Measurements from ENCODE around the gene TOP2A.

TOP2A gene

GRCh38 chr17:40417609-40418427 is at the start of gene TOP2A:
Gene TOP2A, minus strand, starts transcription at chr17:40417896. Its CDS starts 105 bp downstream, at chr17:40417791.
- H3K36me3 ChIP-seq (ENCODE audit: insufficient read depth, insufficient read length, low read length) = peaks cover 35% of the 10 kb centered on the region
- H3K9me3 ChIP-seq (ENCODE audit: insufficient read depth, low read length) = no peaks in the 10 kb centered on the region
- no peak for TF ChIP-seq ZNF274 (IDR thresholded peaks at IDR 0.05; ENCODE audit: low read depth, low read length)
- TF ChIP-seq YY1 (IDR thresholded peaks at IDR 0.05; ENCODE audit: insufficient read depth, insufficient read length) = no peak
- no peak for TF ChIP-seq SUZ12 (IDR thresholded peaks at IDR 0.05; ENCODE audit: extremely low read depth, insufficient read depth, insufficient read length)
- DNase-seq (ENCODE audit: low read depth, low spot score) = peak; percentile 99
- H3K27me3 ChIP-seq (ENCODE audit: insufficient read depth, insufficient read length) = no peaks in the 10 kb centered on the region
- H3K9ac ChIP-seq (ENCODE audit: insufficient read length, low read depth) = peak within 1 kb of the TSS; percentile 92
- peaks cover 10% of the 10 kb centered on the region for H3K4me1 ChIP-seq (ENCODE audit: insufficient read depth, insufficient read length)
- peak within 1 kb of the TSS; percentile 81 for H3K4me3 ChIP-seq (ENCODE audit: insufficient read length, low read depth)

GRCh38 chr17:40467281-40467867 is 49.7 kb upstream of the TOP2A start:
- Histone ChIP-seq H3K36me3 (ENCODE audit: insufficient read depth, insufficient read length, low read length) (no peaks in the 10 kb centered on the region), H3K9me3 (ENCODE audit: insufficient read depth, low read length) (peaks cover 3% of the 10 kb centered on the region; the same call in 1 of the 2 replicates), H3K4me1 (ENCODE audit: insufficient read depth, insufficient read length) (peaks cover 21% of the 10 kb centered on the region), H3K4me3 (ENCODE audit: insufficient read length, low read depth) (no peak overlapping the region), H3K9ac (ENCODE audit: insufficient read length, low read depth) (no peak overlapping the region), H3K27me3 (ENCODE audit: insufficient read depth, insufficient read length) (no peaks in the 10 kb centered on the region)
- TF ChIP-seq ZNF274 (IDR thresholded peaks at IDR 0.05; ENCODE audit: low read depth, low read length) = no peak
- no peak for TF ChIP-seq YY1 (IDR thresholded peaks at IDR 0.05; ENCODE audit: insufficient read depth, insufficient read length)
- TF ChIP-seq SUZ12 (IDR thresholded peaks at IDR 0.05; ENCODE audit: extremely low read depth, insufficient read depth, insufficient read length) = no peak
- DNase-seq (ENCODE audit: low read depth, low spot score) = no peak

GRCh38 chr17:40466298-40466971 is 48.7 kb upstream of the TOP2A start:
- no peak for DNase-seq (ENCODE audit: low read depth, low spot score)
- no peak for TF ChIP-seq SUZ12 (IDR thresholded peaks at IDR 0.05; ENCODE audit: extremely low read depth, insufficient read depth, insufficient read length)
- TF ChIP-seq YY1 (IDR thresholded peaks at IDR 0.05; ENCODE audit: insufficient read depth, insufficient read length) = no peak
- TF ChIP-seq ZNF274 (IDR thresholded peaks at IDR 0.05; ENCODE audit: low read depth, low read length) = no peak
- no peak overlapping the region for H3K4me3 ChIP-seq (ENCODE audit: insufficient read length, low read depth)
- no peaks in the 10 kb centered on the region for H3K9me3 ChIP-seq (ENCODE audit: insufficient read depth, low read length)
- H3K4me1 ChIP-seq (ENCODE audit: insufficient read depth, insufficient read length) = peaks cover 25% of the 10 kb centered on the region
- no peaks in the 10 kb centered on the region for H3K27me3 ChIP-seq (ENCODE audit: insufficient read depth, insufficient read length)
- no peaks in the 10 kb centered on the region for H3K36me3 ChIP-seq (ENCODE audit: insufficient read depth, insufficient read length, low read length)
- no peak overlapping the region for H3K9ac ChIP-seq (ENCODE audit: insufficient read length, low read depth)

- TF ChIP-seq YY1 (IDR thresholded peaks at IDR 0.05; ENCODE audit: insufficient read depth, insufficient read length) = no peak
- TF ChIP-seq SUZ12 (IDR thresholded peaks at IDR 0.05; ENCODE audit: extremely low read depth, insufficient read depth, insufficient read length) = no peak
- TF ChIP-seq ZNF274 (IDR thresholded peaks at IDR 0.05; ENCODE audit: low read depth, low read length) = no peak
- no peak overlapping the region for H3K9ac ChIP-seq (ENCODE audit: insufficient read length, low read depth)
- no peak overlapping the region for H3K4me3 ChIP-seq (ENCODE audit: insufficient read length, low read depth)
- H3K9me3 ChIP-seq (ENCODE audit: insufficient read depth, low read length) = no peaks in the 10 kb centered on the region
- no peaks in the 10 kb centered on the region for H3K36me3 ChIP-seq (ENCODE audit: insufficient read depth, insufficient read length, low read length)
- H3K4me1 ChIP-seq (ENCODE audit: insufficient read depth, insufficient read length) = peaks cover 16% of the 10 kb centered on the region
- no peak for DNase-seq (ENCODE audit: low read depth, low spot score)
- no peaks in the 10 kb centered on the region for H3K27me3 ChIP-seq (ENCODE audit: insufficient read depth, insufficient read length)
These were observed 46.7 kb upstream of the TOP2A start for GRCh38 chr17:40464392-40464855.

GRCh38 chr17:40463122-40463550 is 45.4 kb upstream of the TOP2A start:
- Histone ChIP-seq H3K27me3 (ENCODE audit: insufficient read depth, insufficient read length) (no peaks in the 10 kb centered on the region), H3K36me3 (ENCODE audit: insufficient read depth, insufficient read length, low read length) (peaks cover 1% of the 10 kb centered on the region), H3K4me1 (ENCODE audit: insufficient read depth, insufficient read length) (peaks cover 23% of the 10 kb centered on the region), H3K9ac (ENCODE audit: insufficient read length, low read depth) (no peak overlapping the region), H3K4me3 (ENCODE audit: insufficient read length, low read depth) (no peak overlapping the region), H3K9me3 (ENCODE audit: insufficient read depth, low read length) (no peaks in the 10 kb centered on the region)
- DNase-seq (ENCODE audit: low read depth, low spot score) = no peak
- TF ChIP-seq ZNF274 (IDR thresholded peaks at IDR 0.05; ENCODE audit: low read depth, low read length) (no peak), YY1 (IDR thresholded peaks at IDR 0.05; ENCODE audit: insufficient read depth, insufficient read length) (no peak), SUZ12 (IDR thresholded peaks at IDR 0.05; ENCODE audit: extremely low read depth, insufficient read depth, insufficient read length) (no peak)

- DNase-seq (ENCODE audit: low read depth, low spot score) = no peak
- Histone ChIP-seq H3K4me3 (ENCODE audit: insufficient read length, low read depth) (no peak overlapping the region), H3K9ac (ENCODE audit: insufficient read length, low read depth) (peak overlapping the region; percentile 46), H3K9me3 (ENCODE audit: insufficient read depth, low read length) (no peaks in the 10 kb centered on the region), H3K36me3 (ENCODE audit: insufficient read depth, insufficient read length, low read length) (peaks cover 6% of the 10 kb centered on the region), H3K4me1 (ENCODE audit: insufficient read depth, insufficient read length) (peaks cover 29% of the 10 kb centered on the region), H3K27me3 (ENCODE audit: insufficient read depth, insufficient read length) (no peaks in the 10 kb centered on the region)
- no peak for TF ChIP-seq YY1 (IDR thresholded peaks at IDR 0.05; ENCODE audit: insufficient read depth, insufficient read length)
- no peak for TF ChIP-seq ZNF274 (IDR thresholded peaks at IDR 0.05; ENCODE audit: low read depth, low read length)
These were observed 44.8 kb upstream of the TOP2A start for GRCh38 chr17:40462343-40463121.

Measured in NT2/D1 (cell line).